ENCODE measurements around the gene C22orf42. TPM values are rescaled to one million over a fixed set of nuclear protein-coding genes. Genes with fewer than 3 reads are reported as not detected.
A peak's percentile ranks its signal among the peaks of the same experiment; 100 is the strongest.
"Not testable (repeated sequence)": the region's sequence is repeated elsewhere in the genome, so short reads cannot be mapped to it uniquely, and the experiment has no call there.

Gene C22orf42
- total RNA-seq, 5 donors from 2014 or later (not counting 1 experiment from before 2014, with no cell fraction given) = not detected

GRCh38 chr22:32200752-32201151, 41.6 kb upstream of the C22orf42 start:
- H3K9me3 ChIP-seq = no peaks in the 10 kb centered on the region
- Mint-ChIP-seq H3K27ac (peak overlapping the region; percentile 59 to 62), H3K27me3 (peaks cover 3 to 8% of the 10 kb centered on the region in 2 donors), H3K4me3 (peak overlapping the region in 1 of 3 donors; percentile 43), H3K9me3 (no peaks in the 10 kb centered on the region), H3K4me1 (peaks cover 42 to 50% (median 43%) of the 10 kb centered on the region in 3 donors), H3K36me3 (no peaks in the 10 kb centered on the region)
- ATAC-seq (replicated peaks in 1 of 4) (no peak), DNase-seq (peak in 4 of 35 experiments; percentile 20 to 47 (median 26))
- peaks cover 0 to 49% of the 10 kb centered on the region in 2 experiments for H3K4me1 ChIP-seq (ENCODE audit: control insufficient read depth in 1 of 2, extremely low read depth in 1 of 2, insufficient read depth in 2 of 2, low read length in 2 of 2)
- H3K4me3 ChIP-seq (ENCODE audit: control insufficient read depth in 1 of 2, extremely low read depth in 1 of 2, low read length in 1 of 2) = no peak overlapping the region
- H3K36me3 ChIP-seq (ENCODE audit: control insufficient read depth in 2 of 2, extremely low read depth in 1 of 2, insufficient read depth in 1 of 2, low read length in 1 of 2) = no peaks in the 10 kb centered on the region
- POLR2A ChIA-PET = no interaction called here
- CTCF ChIA-PET = interaction anchor here in 1 of 2 donors (0.5 to 0.7 kb wide), 3 partner anchors 30 to 261 kb away, joined by 3 to 4 read pairs (median 3); no protein-coding TSS in a partner anchor
- 20% methylated on average over 2 of the region's 10 CpGs for WGBS (ENCODE audit: insufficient coverage)
- H3K27me3 ChIP-seq (replicated peaks in 1 of 2; ENCODE audit: control insufficient read depth in 2 of 2, extremely low read depth in 1 of 2, insufficient read depth in 2 of 2, low read length in 1 of 2) = peaks cover 0 to 41% of the 10 kb centered on the region in 2 experiments
- no peak overlapping the region for H3K27ac ChIP-seq (ENCODE audit: low read length)

GRCh38 chr22:32199961-32200360, 40.9 kb upstream of the C22orf42 start:
- Mint-ChIP-seq H3K27me3 (peaks cover 2 to 8% of the 10 kb centered on the region in 2 donors), H3K27ac (no peak overlapping the region), H3K4me1 (peaks cover 34 to 49% (median 42%) of the 10 kb centered on the region in 3 donors), H3K36me3 (no peaks in the 10 kb centered on the region), H3K4me3 (no peak overlapping the region), H3K9me3 (no peaks in the 10 kb centered on the region)
- no peak overlapping the region for H3K27ac ChIP-seq (ENCODE audit: low read length)
- H3K9me3 ChIP-seq = no peaks in the 10 kb centered on the region
- ATAC-seq (replicated peaks in 1 of 4) (no peak), DNase-seq (no peak)
- no peaks in the 10 kb centered on the region for H3K36me3 ChIP-seq (ENCODE audit: control insufficient read depth in 2 of 2, extremely low read depth in 1 of 2, insufficient read depth in 1 of 2, low read length in 1 of 2)
- peaks cover 0 to 36% of the 10 kb centered on the region in 2 experiments for H3K27me3 ChIP-seq (replicated peaks in 1 of 2; ENCODE audit: control insufficient read depth in 2 of 2, extremely low read depth in 1 of 2, insufficient read depth in 2 of 2, low read length in 1 of 2)
- 73% methylated on average over 6 of the region's 7 CpGs for WGBS (ENCODE audit: insufficient coverage)
- POLR2A ChIA-PET = no interaction called here
- peaks cover 0 to 44% of the 10 kb centered on the region in 2 experiments for H3K4me1 ChIP-seq (ENCODE audit: control insufficient read depth in 1 of 2, extremely low read depth in 1 of 2, insufficient read depth in 2 of 2, low read length in 2 of 2)
- CTCF ChIA-PET = no interaction called here
- no peak overlapping the region for H3K4me3 ChIP-seq (ENCODE audit: control insufficient read depth in 1 of 2, extremely low read depth in 1 of 2, low read length in 1 of 2)

- ChIA-PET CTCF (no interaction called here), POLR2A (no interaction called here)
- 98% methylated on average over 6 of the region's 6 CpGs for WGBS (ENCODE audit: insufficient coverage)
- H3K4me1 ChIP-seq (ENCODE audit: control insufficient read depth in 1 of 2, extremely low read depth in 1 of 2, insufficient read depth in 2 of 2, low read length in 2 of 2) = peaks cover 0 to 43% of the 10 kb centered on the region in 2 experiments
- peaks cover 0 to 31% of the 10 kb centered on the region in 2 experiments for H3K27me3 ChIP-seq (replicated peaks in 1 of 2; ENCODE audit: control insufficient read depth in 2 of 2, extremely low read depth in 1 of 2, insufficient read depth in 2 of 2, low read length in 1 of 2)
- H3K4me3 ChIP-seq (ENCODE audit: control insufficient read depth in 1 of 2, extremely low read depth in 1 of 2, low read length in 1 of 2) = no peak overlapping the region
- peaks cover 0 to 4% of the 10 kb centered on the region in 2 donors for H3K27me3 Mint-ChIP-seq
- no peak overlapping the region for H3K4me3 Mint-ChIP-seq
- H3K9me3 Mint-ChIP-seq = no peaks in the 10 kb centered on the region
- H3K36me3 Mint-ChIP-seq = no peaks in the 10 kb centered on the region
- DNase-seq (no peak), ATAC-seq (replicated peaks in 1 of 4) (no peak)
- no peak overlapping the region for H3K27ac Mint-ChIP-seq
- no peak overlapping the region for H3K27ac ChIP-seq (ENCODE audit: low read length)
- no peaks in the 10 kb centered on the region for H3K36me3 ChIP-seq (ENCODE audit: control insufficient read depth in 2 of 2, extremely low read depth in 1 of 2, insufficient read depth in 1 of 2, low read length in 1 of 2)
- peaks cover 28 to 44% (median 36%) of the 10 kb centered on the region in 3 donors for H3K4me1 Mint-ChIP-seq
- no peaks in the 10 kb centered on the region for H3K9me3 ChIP-seq
Observed at GRCh38 chr22:32199341-32199740, 40.2 kb upstream of the C22orf42 start.

- H3K27me3 Mint-ChIP-seq; H3K4me3 Mint-ChIP-seq; DNase-seq; H3K27ac ChIP-seq (ENCODE audit: low read length); H3K9me3 ChIP-seq; ATAC-seq (replicated peaks in 1 of 4); CTCF ChIA-PET; POLR2A ChIA-PET; H3K36me3 ChIP-seq (ENCODE audit: control insufficient read depth in 2 of 2, extremely low read depth in 1 of 2, insufficient read depth in 1 of 2, low read length in 1 of 2); H3K36me3 Mint-ChIP-seq; H3K27ac Mint-ChIP-seq; H3K4me3 ChIP-seq (ENCODE audit: control insufficient read depth in 1 of 2, extremely low read depth in 1 of 2, low read length in 1 of 2); H3K9me3 Mint-ChIP-seq: not testable (repeated sequence)
- 79% methylated on average over 2 of the region's 5 CpGs for WGBS (ENCODE audit: insufficient coverage)
- peaks cover 0 to 27% of the 10 kb centered on the region in 2 experiments for H3K4me1 ChIP-seq (ENCODE audit: control insufficient read depth in 1 of 2, extremely low read depth in 1 of 2, insufficient read depth in 2 of 2, low read length in 2 of 2)
- peaks cover 19 to 29% (median 26%) of the 10 kb centered on the region in 3 donors for H3K4me1 Mint-ChIP-seq
- peaks cover 0 to 15% of the 10 kb centered on the region in 2 experiments for H3K27me3 ChIP-seq (replicated peaks in 1 of 2; ENCODE audit: control insufficient read depth in 2 of 2, extremely low read depth in 1 of 2, insufficient read depth in 2 of 2, low read length in 1 of 2)
Observed at GRCh38 chr22:32197553-32198226, 38.6 kb upstream of the C22orf42 start.

GRCh38 chr22:32195900-32196299, 36.8 kb upstream of the C22orf42 start:
- peaks cover 9 to 13% (median 9%) of the 10 kb centered on the region in 3 donors for H3K4me1 Mint-ChIP-seq
- H3K36me3 ChIP-seq (ENCODE audit: control insufficient read depth in 2 of 2, extremely low read depth in 1 of 2, insufficient read depth in 1 of 2, low read length in 1 of 2); ATAC-seq (replicated peaks in 1 of 4); H3K36me3 Mint-ChIP-seq; DNase-seq; H3K9me3 Mint-ChIP-seq; H3K27me3 Mint-ChIP-seq; H3K4me3 ChIP-seq (ENCODE audit: control insufficient read depth in 1 of 2, extremely low read depth in 1 of 2, low read length in 1 of 2); H3K4me1 ChIP-seq (ENCODE audit: control insufficient read depth in 1 of 2, extremely low read depth in 1 of 2, insufficient read depth in 2 of 2, low read length in 2 of 2); H3K27me3 ChIP-seq (replicated peaks in 1 of 2; ENCODE audit: control insufficient read depth in 2 of 2, extremely low read depth in 1 of 2, insufficient read depth in 2 of 2, low read length in 1 of 2); H3K4me3 Mint-ChIP-seq; H3K27ac ChIP-seq (ENCODE audit: low read length); POLR2A ChIA-PET; H3K27ac Mint-ChIP-seq; H3K9me3 ChIP-seq: not testable (repeated sequence)
- 83% methylated on average over 1 of the region's 3 CpGs for WGBS (ENCODE audit: insufficient coverage)
- CTCF ChIA-PET = interaction anchor here in 1 of 2 donors (0.5 kb wide), 1 partner anchor 817 kb away, joined by 3 read pairs; no protein-coding TSS in a partner anchor

GRCh38 chr22:32193346-32193745, 34.2 kb upstream of the C22orf42 start:
- not testable (repeated sequence) for H3K27me3 Mint-ChIP-seq; ATAC-seq (replicated peaks in 1 of 4); H3K9me3 Mint-ChIP-seq

More at GRCh38 chr22:32193346-32193745, 34.2 kb upstream of the C22orf42 start:
- WGBS (ENCODE audit: insufficient coverage) = 80% methylated on average over 3 of the region's 9 CpGs
- H3K4me3 Mint-ChIP-seq; DNase-seq; H3K4me1 ChIP-seq (ENCODE audit: control insufficient read depth in 1 of 2, extremely low read depth in 1 of 2, insufficient read depth in 2 of 2, low read length in 2 of 2); CTCF ChIA-PET; H3K9me3 ChIP-seq; H3K4me1 Mint-ChIP-seq; H3K36me3 ChIP-seq (ENCODE audit: control insufficient read depth in 2 of 2, extremely low read depth in 1 of 2, insufficient read depth in 1 of 2, low read length in 1 of 2); H3K36me3 Mint-ChIP-seq; H3K27me3 ChIP-seq (replicated peaks in 1 of 2; ENCODE audit: control insufficient read depth in 2 of 2, extremely low read depth in 1 of 2, insufficient read depth in 2 of 2, low read length in 1 of 2); POLR2A ChIA-PET; H3K27ac Mint-ChIP-seq; H3K4me3 ChIP-seq (ENCODE audit: control insufficient read depth in 1 of 2, extremely low read depth in 1 of 2, low read length in 1 of 2); H3K27ac ChIP-seq (ENCODE audit: low read length): not testable (repeated sequence)

All from T-cell (primary cell).